Kidney (tissue), 14 donors: ENCODE results near the gene CRTC3. TPM values are rescaled to one million over a fixed set of nuclear protein-coding genes. Genes with fewer than 3 reads are reported as not detected.

ENCODE experiments used
- DNase-seq, 5 donors: peaks; one replicate each; pipeline ENCODE4 v3.0.0-alpha.2; 2013 to 2020
- FAIRE-seq: peaks from 2 replicates; lab custom pipeline; 2012; peaks lifted over from hg19 to GRCh38; lab: Jason Lieb, UNC
- H3K27ac ChIP-seq, 2 donors: one replicate each; pipeline ENCODE4 v1.7.0; 2013; ENCODE audit warnings: low read depth in 2 of 2, low read length in 2 of 2, inconsistent platforms in 1 of 2
- H3K27me3 ChIP-seq: one replicate; pipeline ENCODE4 v1.7.1; 2013; ENCODE audit warnings: low read length, inconsistent platforms; ENCODE audit not compliant: control insufficient read depth, insufficient read depth
- H3K36me3 ChIP-seq, 3 donors: one replicate each; pipeline versions ENCODE4 v1.7.0 to v1.7.1; 2013; ENCODE audit warnings: low read length in 3 of 3, control low read depth in 1 of 3, inconsistent platforms in 1 of 3; ENCODE audit not compliant: insufficient read depth in 3 of 3, control insufficient read depth in 2 of 3
- H3K4me1 ChIP-seq, 3 donors: one replicate each; pipeline versions ENCODE4 v1.7.0 to v1.7.1; 2013; ENCODE audit warnings: low read length in 3 of 3, inconsistent platforms in 1 of 3, low read depth in 1 of 3; ENCODE audit not compliant: control insufficient read depth in 2 of 3, insufficient read depth in 2 of 3
- H3K4me3 ChIP-seq, 3 donors: one replicate each; pipeline versions ENCODE4 v1.7.0 to v1.8.1; 2013; ENCODE audit warnings: low read length in 3 of 3, control low read depth in 1 of 3, inconsistent platforms in 1 of 3
- H3K9ac ChIP-seq, 3 donors: one replicate each; pipeline versions ENCODE4 v1.7.0 to v1.7.1; 2013; ENCODE audit warnings: low read length in 3 of 3, control low read depth in 1 of 3, inconsistent platforms in 1 of 3
- H3K9me3 ChIP-seq, 3 donors: one replicate each; pipeline versions ENCODE4 v1.7.0 to v1.7.1; 2013; ENCODE audit warnings: low read length in 3 of 3, control low read depth in 1 of 3, inconsistent platforms in 1 of 3; ENCODE audit not compliant: control insufficient read depth in 2 of 3, insufficient read depth in 1 of 3
- intact Hi-C: fragments of 100-400 bp; cut with DNase I; formaldehyde crosslinking; loops from one replicate; pipeline ENCODE4 v1.11.1; 2022
- polyA plus RNA-seq: library from polyadenylated mRNA; stranded (reverse); fragments of 350-450 nt; fragmentation: Illumina TruSeq; extraction: RNeasy Lipid Tissue Mini Kit (QIAGEN cat#74804); gene quantifications from one replicate; pipeline ENCODE4 v1.2.3, GENCODE V29; 2014; ENCODE audit warnings: low read depth, low replicate concordance; ENCODE audit not compliant: insufficient read depth
- total RNA-seq: library from RNA; stranded (reverse); fragmentation: NEBNext Ultra II Directional; extraction: Animal tissue kit (Norgen Biotek cat#: 25700); gene quantifications from one replicate; pipeline ENCODE4 v1.2.1, GENCODE V29; 2021
- TF ChIP-seq, protein P1 (sequence below): IDR thresholded peaks from 3 replicates; pipeline ENCODE4 v1.5.1; 2012; ENCODE audit warnings: mild to moderate bottlenecking, moderate library complexity, borderline replicate concordance; ENCODE audit not compliant: insufficient read depth; ENCODE audit errors: extremely low read depth
- donor health status: control.
- donor health status: control.
- donor health status: control.
- donor health status: control.
- donor health status: control.
- donor health status: DM: yes; HTN: yes; CAD: no.
- donor health status: Normal renal cell carcinoma (clear cell type).

CRTC3 gene
- total and polyA plus RNA-seq, 2 donors from 2014 or later = 9.2 to 49.0 TPM

GRCh38 chr15:90679959-90680358 is 150.2 kb downstream of the CRTC3 start:
- Histone ChIP-seq H3K27me3 (no peaks in the 10 kb centered on the region), H3K9me3 (no peaks in the 10 kb centered on the region), H3K36me3 (no peaks in the 10 kb centered on the region), H3K4me3 (no peak overlapping the region), H3K9ac (no peak overlapping the region), H3K27ac (no peak overlapping the region), H3K4me1 (no peaks in the 10 kb centered on the region)
- TF ChIP-seq, protein P1, sequence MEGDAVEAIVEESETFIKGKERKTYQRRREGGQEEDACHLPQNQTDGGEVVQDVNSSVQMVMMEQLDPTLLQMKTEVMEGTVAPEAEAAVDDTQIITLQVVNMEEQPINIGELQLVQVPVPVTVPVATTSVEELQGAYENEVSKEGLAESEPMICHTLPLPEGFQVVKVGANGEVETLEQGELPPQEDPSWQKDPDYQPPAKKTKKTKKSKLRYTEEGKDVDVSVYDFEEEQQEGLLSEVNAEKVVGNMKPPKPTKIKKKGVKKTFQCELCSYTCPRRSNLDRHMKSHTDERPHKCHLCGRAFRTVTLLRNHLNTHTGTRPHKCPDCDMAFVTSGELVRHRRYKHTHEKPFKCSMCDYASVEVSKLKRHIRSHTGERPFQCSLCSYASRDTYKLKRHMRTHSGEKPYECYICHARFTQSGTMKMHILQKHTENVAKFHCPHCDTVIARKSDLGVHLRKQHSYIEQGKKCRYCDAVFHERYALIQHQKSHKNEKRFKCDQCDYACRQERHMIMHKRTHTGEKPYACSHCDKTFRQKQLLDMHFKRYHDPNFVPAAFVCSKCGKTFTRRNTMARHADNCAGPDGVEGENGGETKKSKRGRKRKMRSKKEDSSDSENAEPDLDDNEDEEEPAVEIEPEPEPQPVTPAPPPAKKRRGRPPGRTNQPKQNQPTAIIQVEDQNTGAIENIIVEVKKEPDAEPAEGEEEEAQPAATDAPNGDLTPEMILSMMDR = no peak
- intact Hi-C loops = no loop called here
- FAIRE-seq = no peak
- no peak for DNase-seq

- no peaks in the 10 kb centered on the region for H3K36me3 ChIP-seq
- FAIRE-seq = no peak
- H3K9ac ChIP-seq = no peak overlapping the region
- no peak overlapping the region for H3K27ac ChIP-seq
- DNase-seq = no peak
- TF ChIP-seq, protein P1 = no peak
- H3K4me3 ChIP-seq = no peak overlapping the region
- H3K9me3 ChIP-seq = no peaks in the 10 kb centered on the region
- H3K4me1 ChIP-seq = no peaks in the 10 kb centered on the region
- no peaks in the 10 kb centered on the region for H3K27me3 ChIP-seq
- intact Hi-C loops = no loop called here
These were observed 150.7 kb downstream of the CRTC3 start for GRCh38 chr15:90680371-90680935.

- Histone ChIP-seq H3K4me1 (no peaks in the 10 kb centered on the region), H3K27ac (peak overlapping the region in 1 of 2 donors; percentile 16), H3K36me3 (no peaks in the 10 kb centered on the region), H3K27me3 (no peaks in the 10 kb centered on the region), H3K9ac (no peak overlapping the region), H3K9me3 (no peaks in the 10 kb centered on the region), H3K4me3 (no peak overlapping the region)
- intact Hi-C loops = no loop called here
- no peak for FAIRE-seq
- no peak for DNase-seq
- TF ChIP-seq, protein P1 = no peak
These were observed 151.3 kb downstream of the CRTC3 start for GRCh38 chr15:90681056-90681455.

DNA sequence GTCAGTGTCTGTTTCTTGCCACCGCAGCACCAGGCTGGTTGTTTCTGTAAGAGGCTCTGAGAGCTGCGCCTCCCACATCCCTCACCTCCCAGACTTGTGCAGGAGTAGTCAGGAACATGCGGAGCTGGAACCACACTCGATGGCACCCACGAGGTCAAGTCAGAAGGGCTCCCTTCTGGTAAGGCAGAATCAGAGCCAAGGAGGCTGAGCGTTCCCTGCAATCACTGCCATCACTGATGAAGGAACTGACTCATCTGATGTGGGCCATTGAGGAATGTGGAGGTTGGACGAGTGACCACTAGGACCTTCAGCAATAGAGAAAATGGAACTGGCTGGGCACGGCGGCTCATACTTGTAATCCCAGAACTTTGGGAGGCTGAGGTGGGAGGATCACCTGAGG is 151.8 kb downstream of the CRTC3 start:
- Histone ChIP-seq H3K4me1 (no peaks in the 10 kb centered on the region), H3K9ac (no peak overlapping the region), H3K9me3 (no peaks in the 10 kb centered on the region), H3K36me3 (no peaks in the 10 kb centered on the region), H3K27me3 (no peaks in the 10 kb centered on the region), H3K27ac (peak overlapping the region in 1 of 2 donors; percentile 16), H3K4me3 (no peak overlapping the region)
- FAIRE-seq = no peak
- no peak for DNase-seq
- intact Hi-C loops = no loop called here
- TF ChIP-seq, protein P1 = no peak
